AG09319 (cell line): ENCODE results near the gene RBM14.
"Not testable (repeated sequence)": the region's sequence is repeated elsewhere in the genome, so short reads cannot be mapped to it uniquely, and the experiment has no call there.

Source experiments
- DNase-seq: peaks from one replicate; pipeline ENCODE4 v3.0.0-alpha.2; 2010; ENCODE audit warnings: low read depth; ENCODE audit errors: extremely low read depth
- TF ChIP-seq, protein P1 (sequence below): IDR thresholded peaks from 2 replicates; pipeline ENCODE4 v1.5.1; 2011; ENCODE audit warnings: low read depth, mild to moderate bottlenecking, inconsistent platforms, low read length, moderate library complexity

Gene RBM14

DNA sequence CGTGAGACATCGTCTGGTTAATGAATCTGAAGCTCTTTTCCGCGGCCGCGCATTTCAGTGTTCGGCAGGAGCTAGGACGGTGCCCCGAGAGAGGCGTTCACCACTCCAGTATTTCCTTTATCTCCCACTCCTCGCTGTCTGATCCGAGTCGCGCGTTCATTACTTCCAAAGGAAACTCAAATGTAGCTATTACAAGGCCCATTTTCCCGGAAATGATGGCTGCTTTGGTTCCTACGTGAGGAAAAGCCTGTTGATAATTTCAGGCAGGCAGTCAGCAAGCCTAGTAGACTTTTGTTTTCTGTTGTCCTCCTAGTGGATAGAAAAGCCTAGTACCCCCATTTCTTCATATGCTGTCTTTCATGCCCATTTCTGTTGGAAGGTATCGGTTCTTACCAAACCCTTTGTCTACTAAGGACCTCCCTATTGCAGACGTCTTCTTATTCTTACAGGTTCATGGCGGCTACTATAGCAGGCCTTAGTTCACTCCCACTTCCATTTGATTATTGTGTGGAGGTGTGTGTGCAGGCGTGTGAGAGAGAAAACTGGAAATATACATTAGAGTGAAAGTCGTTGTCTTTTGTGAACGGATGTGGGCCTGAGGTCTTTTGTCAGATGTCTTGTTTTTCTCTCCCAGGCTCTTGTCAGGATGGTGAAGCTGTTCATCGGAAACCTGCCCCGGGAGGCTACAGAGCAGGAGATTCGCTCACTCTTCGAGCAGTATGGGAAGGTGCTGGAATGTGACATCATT, 22.8 kb downstream of the RBM14 start:
- no peak for DNase-seq
- TF ChIP-seq, protein P1, sequence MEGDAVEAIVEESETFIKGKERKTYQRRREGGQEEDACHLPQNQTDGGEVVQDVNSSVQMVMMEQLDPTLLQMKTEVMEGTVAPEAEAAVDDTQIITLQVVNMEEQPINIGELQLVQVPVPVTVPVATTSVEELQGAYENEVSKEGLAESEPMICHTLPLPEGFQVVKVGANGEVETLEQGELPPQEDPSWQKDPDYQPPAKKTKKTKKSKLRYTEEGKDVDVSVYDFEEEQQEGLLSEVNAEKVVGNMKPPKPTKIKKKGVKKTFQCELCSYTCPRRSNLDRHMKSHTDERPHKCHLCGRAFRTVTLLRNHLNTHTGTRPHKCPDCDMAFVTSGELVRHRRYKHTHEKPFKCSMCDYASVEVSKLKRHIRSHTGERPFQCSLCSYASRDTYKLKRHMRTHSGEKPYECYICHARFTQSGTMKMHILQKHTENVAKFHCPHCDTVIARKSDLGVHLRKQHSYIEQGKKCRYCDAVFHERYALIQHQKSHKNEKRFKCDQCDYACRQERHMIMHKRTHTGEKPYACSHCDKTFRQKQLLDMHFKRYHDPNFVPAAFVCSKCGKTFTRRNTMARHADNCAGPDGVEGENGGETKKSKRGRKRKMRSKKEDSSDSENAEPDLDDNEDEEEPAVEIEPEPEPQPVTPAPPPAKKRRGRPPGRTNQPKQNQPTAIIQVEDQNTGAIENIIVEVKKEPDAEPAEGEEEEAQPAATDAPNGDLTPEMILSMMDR, result no peak; the same call in 1 of the 2 replicates

DNA sequence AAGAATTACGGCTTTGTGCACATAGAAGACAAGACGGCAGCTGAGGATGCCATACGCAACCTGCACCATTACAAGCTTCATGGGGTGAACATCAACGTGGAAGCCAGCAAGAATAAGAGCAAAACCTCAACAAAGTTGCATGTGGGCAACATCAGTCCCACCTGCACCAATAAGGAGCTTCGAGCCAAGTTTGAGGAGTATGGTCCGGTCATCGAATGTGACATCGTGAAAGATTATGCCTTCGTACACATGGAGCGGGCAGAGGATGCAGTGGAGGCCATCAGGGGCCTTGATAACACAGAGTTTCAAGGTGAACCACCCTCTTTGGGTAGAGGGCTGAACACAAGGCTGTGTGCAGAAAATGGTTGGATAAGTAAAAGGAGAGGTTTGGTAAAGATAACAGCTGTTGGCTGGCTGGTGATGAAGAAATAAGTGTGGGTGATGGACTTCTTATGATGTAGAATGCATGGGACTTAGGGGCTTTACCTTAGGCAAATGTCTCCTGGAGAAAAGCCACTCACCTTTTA, 23.4 kb downstream of the RBM14 start:
- not testable (repeated sequence) for DNase-seq

DNA sequence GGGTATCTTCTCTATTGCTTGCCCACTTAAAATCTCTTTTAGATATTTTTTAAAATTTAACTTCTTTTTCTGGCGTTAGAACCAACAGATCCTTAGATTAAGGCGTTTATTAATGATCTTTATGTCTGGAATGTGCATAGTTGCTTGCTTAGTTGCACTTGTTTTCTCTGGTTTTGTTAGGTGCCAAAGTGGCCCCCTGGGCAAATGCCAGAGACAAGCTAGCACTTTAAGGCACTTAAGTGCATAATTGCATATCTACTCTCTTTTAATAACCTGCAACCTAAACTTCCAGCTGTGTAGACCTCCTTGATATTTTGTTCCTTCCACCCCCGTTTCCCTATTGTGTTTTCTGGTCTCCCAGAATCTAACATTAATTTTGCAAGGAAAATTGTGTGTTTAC, 25.4 kb downstream of the RBM14 start:
- DNase-seq, result no peak
- TF ChIP-seq, protein P1, result no peak

DNA sequence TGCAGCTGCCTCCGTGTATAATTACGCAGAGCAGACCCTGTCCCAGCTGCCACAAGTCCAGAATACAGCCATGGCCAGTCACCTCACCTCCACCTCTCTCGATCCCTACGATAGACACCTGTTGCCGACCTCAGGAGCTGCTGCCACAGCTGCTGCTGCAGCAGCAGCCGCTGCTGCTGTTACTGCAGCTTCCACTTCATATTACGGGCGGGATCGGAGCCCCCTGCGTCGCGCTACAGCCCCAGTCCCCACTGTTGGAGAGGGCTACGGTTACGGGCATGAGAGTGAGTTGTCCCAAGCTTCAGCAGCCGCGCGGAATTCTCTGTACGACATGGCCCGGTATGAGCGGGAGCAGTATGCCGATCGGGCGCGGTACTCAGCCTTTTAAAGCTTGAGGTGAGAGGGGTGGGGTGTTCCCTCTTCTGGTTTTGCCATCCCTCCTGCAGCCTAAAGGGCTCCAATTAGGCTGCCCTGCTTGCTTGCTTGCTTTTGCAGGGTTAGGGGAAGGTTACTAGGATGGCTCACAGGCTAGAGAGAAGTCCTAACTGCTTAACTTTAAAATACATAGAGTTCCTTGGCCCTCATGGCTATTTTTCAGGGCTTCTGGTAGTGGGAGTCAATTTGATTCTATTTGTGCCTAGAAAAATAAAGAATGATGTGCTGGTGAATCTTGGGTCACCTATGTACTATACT, 27.5 kb downstream of the RBM14 start:
- DNase-seq, result no peak
- TF ChIP-seq, protein P1, result no peak

DNA sequence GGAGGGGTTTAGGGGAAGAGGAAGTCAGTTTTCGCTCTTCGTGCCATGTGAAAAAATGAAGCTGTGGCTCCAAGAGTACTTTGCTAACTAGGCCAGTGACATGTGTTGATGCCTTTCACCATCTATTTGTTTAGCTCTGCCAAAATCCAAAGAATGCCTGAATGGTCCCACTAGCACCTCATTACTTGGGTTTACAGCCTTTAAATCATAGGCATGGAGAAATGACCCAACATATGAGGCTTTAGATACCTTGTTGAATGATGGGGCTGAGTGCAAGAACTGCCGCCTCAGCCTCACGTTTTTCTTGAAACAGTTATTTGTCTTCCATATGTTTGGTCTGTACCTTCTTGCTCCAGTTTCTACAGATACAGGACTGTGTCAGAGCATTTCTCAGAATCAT, 30.4 kb downstream of the RBM14 start:
- TF ChIP-seq, protein P1, result no peak

DNA sequence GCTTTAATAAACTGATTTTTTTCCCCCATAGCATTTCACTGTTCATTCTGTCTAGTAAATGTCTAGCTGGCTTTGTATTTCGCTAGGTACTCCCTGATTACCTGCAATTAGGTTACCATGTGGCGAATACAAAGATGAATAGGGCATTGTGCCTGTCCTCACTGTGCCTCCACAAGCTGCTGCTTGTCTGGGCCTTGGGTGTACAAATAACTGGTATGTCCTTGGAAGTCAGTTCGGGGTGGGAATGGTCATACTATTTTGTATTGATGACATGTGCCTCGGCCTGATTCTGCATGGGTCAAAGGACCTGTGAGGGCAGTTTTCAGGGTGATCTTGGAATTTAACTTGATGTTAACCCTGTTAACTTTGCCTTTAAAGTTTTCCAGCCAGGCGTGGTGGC, 33.5 kb downstream of the RBM14 start:
- DNase-seq, result no peak
- TF ChIP-seq, protein P1, result no peak

More for the DNA sequence above, 30.4 kb downstream of the RBM14 start:
- DNase-seq, result no peak

DNA sequence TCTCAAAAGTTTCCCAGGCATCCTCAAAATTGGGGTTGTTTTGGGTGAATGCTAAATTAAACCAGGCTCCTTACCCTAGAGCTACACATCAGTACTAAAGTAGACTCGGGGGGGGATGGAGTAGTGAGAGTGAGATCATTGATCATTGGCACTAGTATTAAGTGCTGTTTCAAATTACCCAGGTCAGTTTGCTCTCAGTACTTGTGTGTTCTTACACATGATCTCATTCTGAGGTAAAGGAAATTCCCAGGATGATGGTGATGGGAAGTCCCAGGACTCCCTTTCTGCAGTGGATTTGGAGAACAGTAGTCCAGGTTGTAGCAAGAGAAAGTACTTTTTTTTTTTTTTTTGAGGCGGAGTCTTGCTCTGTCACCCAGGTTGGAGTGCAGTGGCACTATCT, 34.6 kb downstream of the RBM14 start:
- TF ChIP-seq, protein P1, result no peak

More for the DNA sequence above, 34.6 kb downstream of the RBM14 start:
- DNase-seq, result no peak
